ENCODE data around the gene UBE2M. TPM values are rescaled to one million over a fixed set of nuclear protein-coding genes. Genes with fewer than 3 reads are reported as not detected.

UBE2M gene
- total RNA-seq, 1 experiment from 2014 or later = 158 TPM

DNA sequence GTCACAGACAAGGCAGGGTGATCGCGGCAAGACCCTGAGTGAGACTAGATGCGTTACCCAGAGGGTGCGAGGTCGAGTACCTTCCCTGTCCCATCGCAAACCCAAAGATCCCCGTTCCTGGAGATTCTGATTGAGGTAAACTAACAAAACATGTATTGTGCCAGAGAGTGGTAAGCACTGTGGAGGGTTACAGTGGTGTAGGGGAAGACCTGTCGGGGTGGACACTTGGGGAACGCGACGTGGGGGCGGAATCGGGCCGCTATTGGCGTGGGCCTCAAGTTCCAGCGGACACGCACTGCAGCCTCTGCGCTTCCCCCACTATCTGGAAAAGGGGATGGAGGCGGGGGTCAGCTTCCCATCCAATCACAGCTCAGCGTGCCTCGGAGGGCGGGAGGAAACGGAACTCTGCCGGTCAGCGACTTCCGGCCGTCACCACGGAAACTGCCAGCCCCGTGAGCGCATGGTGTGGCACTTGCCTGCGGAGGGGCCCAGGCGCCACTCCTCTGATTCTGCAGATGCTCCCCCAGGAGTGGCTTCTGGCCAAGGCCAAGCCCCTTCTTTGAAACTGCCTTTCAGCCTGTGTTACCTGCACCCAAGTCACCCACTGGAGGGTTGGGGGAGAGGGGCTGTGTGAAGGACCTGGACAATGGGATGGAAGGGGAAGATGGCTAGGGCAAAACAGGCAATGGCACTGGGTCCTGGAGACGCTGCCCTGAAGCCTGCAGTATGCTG is 1.0 kb upstream of the UBE2M start:
- H3K9me3 Mint-ChIP-seq (ENCODE audit: unreplicated experiment) = no peaks in the 10 kb centered on the region
- BruUV-seq (replicated peaks) = TSS peak; percentile 61
- DNase-seq (ENCODE audit: unreplicated experiment) = peak; percentile 95
- H3K27ac Mint-ChIP-seq (ENCODE audit: low read depth, unreplicated experiment) = peak overlapping the region; percentile 99
- H3K36me3 Mint-ChIP-seq (ENCODE audit: insufficient read depth, unreplicated experiment) = peaks cover 68% of the 10 kb centered on the region
- H3K4me3 Mint-ChIP-seq (ENCODE audit: unreplicated experiment) = peak overlapping the region; percentile 98
- TF ChIP-seq, protein P1, sequence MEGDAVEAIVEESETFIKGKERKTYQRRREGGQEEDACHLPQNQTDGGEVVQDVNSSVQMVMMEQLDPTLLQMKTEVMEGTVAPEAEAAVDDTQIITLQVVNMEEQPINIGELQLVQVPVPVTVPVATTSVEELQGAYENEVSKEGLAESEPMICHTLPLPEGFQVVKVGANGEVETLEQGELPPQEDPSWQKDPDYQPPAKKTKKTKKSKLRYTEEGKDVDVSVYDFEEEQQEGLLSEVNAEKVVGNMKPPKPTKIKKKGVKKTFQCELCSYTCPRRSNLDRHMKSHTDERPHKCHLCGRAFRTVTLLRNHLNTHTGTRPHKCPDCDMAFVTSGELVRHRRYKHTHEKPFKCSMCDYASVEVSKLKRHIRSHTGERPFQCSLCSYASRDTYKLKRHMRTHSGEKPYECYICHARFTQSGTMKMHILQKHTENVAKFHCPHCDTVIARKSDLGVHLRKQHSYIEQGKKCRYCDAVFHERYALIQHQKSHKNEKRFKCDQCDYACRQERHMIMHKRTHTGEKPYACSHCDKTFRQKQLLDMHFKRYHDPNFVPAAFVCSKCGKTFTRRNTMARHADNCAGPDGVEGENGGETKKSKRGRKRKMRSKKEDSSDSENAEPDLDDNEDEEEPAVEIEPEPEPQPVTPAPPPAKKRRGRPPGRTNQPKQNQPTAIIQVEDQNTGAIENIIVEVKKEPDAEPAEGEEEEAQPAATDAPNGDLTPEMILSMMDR (IDR thresholded peaks at IDR 0.05; ENCODE audit: unreplicated experiment) = no peak
- POLR2A ChIA-PET = interaction anchor here (0.7 to 7.2 kb wide), 8 partner anchors 9 to 81 kb away, joined by 4 to 77 read pairs (median 24); partner anchors contain the start of genes MZF1, TRIM28 and ZBTB45
- no peaks in the 10 kb centered on the region for H3K27me3 Mint-ChIP-seq (ENCODE audit: insufficient read depth, unreplicated experiment)
- H3K4me1 Mint-ChIP-seq (ENCODE audit: insufficient read depth, unreplicated experiment) = peaks cover 31% of the 10 kb centered on the region
- CTCF ChIA-PET = interaction anchor here (0.6 to 1.2 kb wide), 3 partner anchors 11 to 53 kb away, joined by 3 read pairs; no protein-coding TSS in a partner anchor
- intact Hi-C loops (cut with micrococcal nuclease) = loop anchor here (2.0 kb wide), 1 partner anchor 13 kb away; the partner anchor contains the start of gene MZF1

DNA sequence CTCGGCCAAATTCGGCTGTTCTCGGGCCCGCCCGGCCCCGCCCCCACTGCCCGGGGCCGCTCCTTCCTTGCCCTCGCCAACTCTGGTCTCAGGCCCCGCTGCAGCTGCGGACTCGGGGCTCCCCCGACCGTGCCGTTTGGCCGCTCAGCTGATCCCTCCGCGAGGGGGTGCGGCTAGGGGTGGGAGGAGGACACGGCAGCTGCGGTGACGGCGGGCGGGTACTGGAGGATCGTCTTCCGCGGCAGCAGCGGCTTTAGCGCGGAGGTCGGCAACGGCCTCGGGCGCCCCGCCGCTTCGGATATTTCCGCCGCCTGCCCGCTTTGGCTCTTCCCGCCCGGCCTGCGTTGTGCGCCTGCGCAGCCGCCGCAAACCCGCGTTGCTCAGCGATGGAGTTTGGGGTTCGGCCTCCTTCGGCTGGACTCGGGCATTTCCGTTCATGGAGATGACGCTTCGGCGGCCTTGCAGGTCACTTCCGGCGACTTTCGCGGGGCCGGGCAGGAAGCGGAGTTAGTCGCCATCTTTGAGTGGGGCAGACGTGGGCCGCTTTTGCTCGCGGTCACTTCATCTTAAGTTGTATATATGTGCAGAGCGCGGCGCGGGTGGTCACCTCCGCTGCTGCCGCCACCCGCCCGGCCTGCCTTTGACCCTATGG is 338 bp upstream of the UBE2M start:
- peak overlapping the region; percentile 99 for H3K27ac Mint-ChIP-seq (ENCODE audit: low read depth, unreplicated experiment)
- CTCF ChIA-PET = interaction anchor here (0.6 to 1.2 kb wide), 3 partner anchors 11 to 52 kb away, joined by 3 read pairs; no protein-coding TSS in a partner anchor
- peaks cover 34% of the 10 kb centered on the region for H3K4me1 Mint-ChIP-seq (ENCODE audit: insufficient read depth, unreplicated experiment)
- intact Hi-C loops (cut with micrococcal nuclease) = loop anchor here (2.0 kb wide), 1 partner anchor 14 kb away; the partner anchor contains the start of gene MZF1
- TF ChIP-seq, protein P1 (IDR thresholded peaks at IDR 0.05; ENCODE audit: unreplicated experiment) = no peak
- H3K36me3 Mint-ChIP-seq (ENCODE audit: insufficient read depth, unreplicated experiment) = peaks cover 73% of the 10 kb centered on the region
- peak; percentile 99 for DNase-seq (ENCODE audit: unreplicated experiment)
- peak overlapping the region; percentile 98 for H3K4me3 Mint-ChIP-seq (ENCODE audit: unreplicated experiment)
- no TSS peak for BruUV-seq (replicated peaks)
- H3K9me3 Mint-ChIP-seq (ENCODE audit: unreplicated experiment) = no peaks in the 10 kb centered on the region
- POLR2A ChIA-PET = interaction anchor here (0.6 to 7.2 kb wide), 12 partner anchors 10 to 80 kb away, joined by 3 to 77 read pairs (median 11); partner anchors contain the start of genes MZF1, TRIM28 and ZBTB45
- H3K27me3 Mint-ChIP-seq (ENCODE audit: insufficient read depth, unreplicated experiment) = no peaks in the 10 kb centered on the region

DNA sequence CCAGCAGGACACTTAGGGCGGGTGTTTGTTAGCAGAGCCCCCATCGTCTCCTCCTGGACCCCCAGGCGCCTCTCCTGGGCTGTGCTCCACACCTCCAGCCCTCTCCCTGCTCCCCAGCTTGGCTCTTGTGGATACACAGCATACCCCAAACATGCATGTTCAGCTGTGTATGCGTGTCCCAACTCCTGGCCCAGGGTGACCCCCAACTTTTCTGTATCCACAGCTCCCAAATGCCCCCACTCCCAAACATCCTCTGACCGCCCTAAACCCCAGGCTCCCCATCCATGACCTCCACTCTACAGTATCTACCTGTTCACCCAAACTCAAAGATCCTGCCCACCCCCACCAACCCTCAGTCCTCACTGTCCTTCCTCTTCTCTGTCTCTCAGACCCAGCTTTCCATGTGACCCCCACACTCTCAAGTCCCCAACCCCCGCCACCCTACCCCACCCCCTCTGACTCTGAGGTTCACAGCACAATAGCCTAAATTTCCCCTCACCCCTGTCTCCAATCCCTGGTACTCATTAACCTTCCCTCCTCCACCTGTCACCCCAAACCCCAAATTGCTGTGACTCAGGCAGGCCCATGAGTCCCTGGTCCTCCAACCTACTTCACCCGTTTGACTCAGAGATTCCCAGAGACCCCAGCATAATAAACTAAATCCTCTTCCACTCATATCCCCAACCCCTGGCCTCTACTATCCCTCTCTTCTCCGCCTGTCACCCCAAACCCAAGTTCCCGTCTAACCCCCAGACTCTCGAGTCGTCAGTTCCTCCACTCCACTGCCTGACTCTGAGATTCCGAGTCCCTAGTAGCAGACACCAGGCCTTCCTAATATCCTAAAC is 968 bp downstream of the UBE2M start:
- peak overlapping the region; percentile 99 for H3K27ac Mint-ChIP-seq (ENCODE audit: low read depth, unreplicated experiment)
- DNase-seq (ENCODE audit: unreplicated experiment) = no peak
- H3K9me3 Mint-ChIP-seq (ENCODE audit: unreplicated experiment) = no peaks in the 10 kb centered on the region
- H3K27me3 Mint-ChIP-seq (ENCODE audit: insufficient read depth, unreplicated experiment) = no peaks in the 10 kb centered on the region
- TF ChIP-seq, protein P1 (IDR thresholded peaks at IDR 0.05; ENCODE audit: unreplicated experiment) = no peak
- BruUV-seq (replicated peaks) = no TSS peak
- ChIA-PET POLR2A (interaction anchor here (0.8 to 7.2 kb wide), 10 partner anchors 8 to 196 kb away, joined by 3 to 77 read pairs (median 4); partner anchors contain the start of genes TRIM28 and ZBTB45), CTCF (interaction anchor here (0.6 to 1.1 kb wide), 2 partner anchors 9 to 43 kb away, joined by 3 to 5 read pairs; no protein-coding TSS in a partner anchor)
- peaks cover 77% of the 10 kb centered on the region for H3K36me3 Mint-ChIP-seq (ENCODE audit: insufficient read depth, unreplicated experiment)
- peaks cover 40% of the 10 kb centered on the region for H3K4me1 Mint-ChIP-seq (ENCODE audit: insufficient read depth, unreplicated experiment)
- intact Hi-C loops (cut with micrococcal nuclease) = loop anchor here (2.0 kb wide), 1 partner anchor 15 kb away; the partner anchor contains the start of gene MZF1
- H3K4me3 Mint-ChIP-seq (ENCODE audit: unreplicated experiment) = peak overlapping the region; percentile 98
